Measurements from ENCODE around the gene DNM3.

Gene DNM3

DNA sequence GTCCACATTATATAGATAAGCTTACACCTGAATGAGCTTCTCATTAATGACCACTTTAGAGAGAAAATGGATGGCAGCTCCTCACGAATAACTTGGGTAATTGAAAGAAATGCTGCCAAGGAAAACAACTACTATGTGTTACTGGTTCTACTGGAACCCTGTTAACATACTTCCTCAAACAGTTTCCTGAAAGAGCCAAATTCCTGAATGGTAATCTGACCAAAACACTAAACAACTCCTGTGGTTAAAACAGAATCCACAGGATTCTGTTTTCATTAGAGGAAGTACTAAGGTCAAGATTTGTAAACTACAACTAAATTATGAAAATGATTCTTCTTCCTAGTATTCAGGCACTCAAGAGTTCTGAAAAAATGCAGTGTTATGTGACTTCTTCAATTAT lies 107.2 kb downstream of the DNM3 start:
- ATAC-seq, result no peak
- TF ChIP-seq SNAI2 (CRISPR knock-in tag; IDR thresholded peaks at IDR 0.05) (no peak), TOX (CRISPR knock-in tag; IDR thresholded peaks at IDR 0.05; ENCODE audit: borderline replicate concordance) (no peak), ZNF565 (CRISPR knock-in tag; conservative IDR thresholded peaks at IDR 0.05; ENCODE audit: low read depth) (no peak), ZNF70 (CRISPR knock-in tag; IDR thresholded peaks at IDR 0.05) (no peak)
- TF ChIP-seq, protein P1, sequence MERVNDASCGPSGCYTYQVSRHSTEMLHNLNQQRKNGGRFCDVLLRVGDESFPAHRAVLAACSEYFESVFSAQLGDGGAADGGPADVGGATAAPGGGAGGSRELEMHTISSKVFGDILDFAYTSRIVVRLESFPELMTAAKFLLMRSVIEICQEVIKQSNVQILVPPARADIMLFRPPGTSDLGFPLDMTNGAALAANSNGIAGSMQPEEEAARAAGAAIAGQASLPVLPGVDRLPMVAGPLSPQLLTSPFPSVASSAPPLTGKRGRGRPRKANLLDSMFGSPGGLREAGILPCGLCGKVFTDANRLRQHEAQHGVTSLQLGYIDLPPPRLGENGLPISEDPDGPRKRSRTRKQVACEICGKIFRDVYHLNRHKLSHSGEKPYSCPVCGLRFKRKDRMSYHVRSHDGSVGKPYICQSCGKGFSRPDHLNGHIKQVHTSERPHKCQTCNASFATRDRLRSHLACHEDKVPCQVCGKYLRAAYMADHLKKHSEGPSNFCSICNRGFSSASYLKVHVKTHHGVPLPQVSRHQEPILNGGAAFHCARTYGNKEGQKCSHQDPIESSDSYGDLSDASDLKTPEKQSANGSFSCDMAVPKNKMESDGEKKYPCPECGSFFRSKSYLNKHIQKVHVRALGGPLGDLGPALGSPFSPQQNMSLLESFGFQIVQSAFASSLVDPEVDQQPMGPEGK (CRISPR knock-in tag; IDR thresholded peaks at IDR 0.05; ENCODE audit: borderline replicate concordance), result no peak
- TF ChIP-seq, protein P2, sequence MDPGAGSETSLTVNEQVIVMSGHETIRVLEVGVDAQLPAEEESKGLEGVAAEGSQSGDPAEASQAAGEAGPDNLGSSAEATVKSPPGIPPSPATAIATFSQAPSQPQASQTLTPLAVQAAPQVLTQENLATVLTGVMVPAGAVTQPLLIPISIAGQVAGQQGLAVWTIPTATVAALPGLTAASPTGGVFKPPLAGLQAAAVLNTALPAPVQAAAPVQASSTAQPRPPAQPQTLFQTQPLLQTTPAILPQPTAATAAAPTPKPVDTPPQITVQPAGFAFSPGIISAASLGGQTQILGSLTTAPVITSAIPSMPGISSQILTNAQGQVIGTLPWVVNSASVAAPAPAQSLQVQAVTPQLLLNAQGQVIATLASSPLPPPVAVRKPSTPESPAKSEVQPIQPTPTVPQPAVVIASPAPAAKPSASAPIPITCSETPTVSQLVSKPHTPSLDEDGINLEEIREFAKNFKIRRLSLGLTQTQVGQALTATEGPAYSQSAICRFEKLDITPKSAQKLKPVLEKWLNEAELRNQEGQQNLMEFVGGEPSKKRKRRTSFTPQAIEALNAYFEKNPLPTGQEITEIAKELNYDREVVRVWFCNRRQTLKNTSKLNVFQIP (CRISPR knock-in tag; IDR thresholded peaks at IDR 0.05; ENCODE audit: borderline replicate concordance, low read depth), result no peak

DNA sequence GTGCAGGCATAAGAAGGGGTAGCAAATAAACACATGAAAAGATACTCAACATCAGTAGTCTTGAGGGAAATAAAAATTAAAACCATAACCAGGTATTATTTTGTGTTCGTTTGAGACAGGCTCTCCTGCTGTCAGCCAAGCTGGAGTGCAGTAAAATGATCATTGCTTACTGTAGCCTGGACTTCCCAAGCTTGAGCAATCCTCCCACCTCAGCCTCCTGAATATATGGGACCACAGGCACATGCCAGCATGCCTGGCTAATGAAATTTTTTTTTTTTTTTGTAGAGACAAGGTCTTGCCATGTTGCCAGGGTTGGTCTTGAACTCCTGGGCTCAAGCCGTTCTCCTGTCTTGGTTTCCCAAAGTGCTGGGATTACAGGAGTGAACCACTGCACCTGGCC lies 108.0 kb downstream of the DNM3 start:
- TF ChIP-seq ZNF70 (CRISPR knock-in tag; IDR thresholded peaks at IDR 0.05), result no peak
- TF ChIP-seq, protein P3, sequence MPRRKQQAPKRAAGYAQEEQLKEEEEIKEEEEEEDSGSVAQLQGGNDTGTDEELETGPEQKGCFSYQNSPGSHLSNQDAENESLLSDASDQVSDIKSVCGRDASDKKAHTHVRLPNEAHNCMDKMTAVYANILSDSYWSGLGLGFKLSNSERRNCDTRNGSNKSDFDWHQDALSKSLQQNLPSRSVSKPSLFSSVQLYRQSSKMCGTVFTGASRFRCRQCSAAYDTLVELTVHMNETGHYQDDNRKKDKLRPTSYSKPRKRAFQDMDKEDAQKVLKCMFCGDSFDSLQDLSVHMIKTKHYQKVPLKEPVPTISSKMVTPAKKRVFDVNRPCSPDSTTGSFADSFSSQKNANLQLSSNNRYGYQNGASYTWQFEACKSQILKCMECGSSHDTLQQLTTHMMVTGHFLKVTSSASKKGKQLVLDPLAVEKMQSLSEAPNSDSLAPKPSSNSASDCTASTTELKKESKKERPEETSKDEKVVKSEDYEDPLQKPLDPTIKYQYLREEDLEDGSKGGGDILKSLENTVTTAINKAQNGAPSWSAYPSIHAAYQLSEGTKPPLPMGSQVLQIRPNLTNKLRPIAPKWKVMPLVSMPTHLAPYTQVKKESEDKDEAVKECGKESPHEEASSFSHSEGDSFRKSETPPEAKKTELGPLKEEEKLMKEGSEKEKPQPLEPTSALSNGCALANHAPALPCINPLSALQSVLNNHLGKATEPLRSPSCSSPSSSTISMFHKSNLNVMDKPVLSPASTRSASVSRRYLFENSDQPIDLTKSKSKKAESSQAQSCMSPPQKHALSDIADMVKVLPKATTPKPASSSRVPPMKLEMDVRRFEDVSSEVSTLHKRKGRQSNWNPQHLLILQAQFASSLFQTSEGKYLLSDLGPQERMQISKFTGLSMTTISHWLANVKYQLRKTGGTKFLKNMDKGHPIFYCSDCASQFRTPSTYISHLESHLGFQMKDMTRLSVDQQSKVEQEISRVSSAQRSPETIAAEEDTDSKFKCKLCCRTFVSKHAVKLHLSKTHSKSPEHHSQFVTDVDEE (CRISPR knock-in tag; IDR thresholded peaks at IDR 0.05), result no peak
- TF ChIP-seq ZC3H10 (CRISPR knock-in tag; IDR thresholded peaks at IDR 0.05), result no peak
- ATAC-seq, result no peak

GRCh38 chr1:171953835-171954234 lies 112.5 kb downstream of the DNM3 start:
- ATAC-seq, result no peak
- TF ChIP-seq SNAI2 (CRISPR knock-in tag; IDR thresholded peaks at IDR 0.05) (no peak), ZFP3 (CRISPR knock-in tag; IDR thresholded peaks at IDR 0.05) (no peak), GLIS3 (CRISPR knock-in tag; IDR thresholded peaks at IDR 0.05) (no peak), TOX (CRISPR knock-in tag; IDR thresholded peaks at IDR 0.05; ENCODE audit: borderline replicate concordance) (no peak), ZNF565 (CRISPR knock-in tag; conservative IDR thresholded peaks at IDR 0.05; ENCODE audit: low read depth) (no peak), ARNTL (CRISPR knock-in tag; IDR thresholded peaks at IDR 0.05; ENCODE audit: borderline replicate concordance, low read depth) (no peak)

- no peak for ATAC-seq
- TF ChIP-seq ZNF8 (CRISPR knock-in tag; IDR thresholded peaks at IDR 0.05) (no peak), SNAI2 (CRISPR knock-in tag; IDR thresholded peaks at IDR 0.05) (no peak), OSR1 (CRISPR knock-in tag; IDR thresholded peaks at IDR 0.05) (no peak), ZNF70 (CRISPR knock-in tag; IDR thresholded peaks at IDR 0.05) (no peak), ARNTL (CRISPR knock-in tag; IDR thresholded peaks at IDR 0.05; ENCODE audit: borderline replicate concordance, low read depth) (no peak), BACH2 (CRISPR knock-in tag; IDR thresholded peaks at IDR 0.05; ENCODE audit: borderline replicate concordance) (no peak), GLIS3 (CRISPR knock-in tag; IDR thresholded peaks at IDR 0.05) (no peak), TOX (CRISPR knock-in tag; IDR thresholded peaks at IDR 0.05; ENCODE audit: borderline replicate concordance) (no peak), ZNF565 (CRISPR knock-in tag; conservative IDR thresholded peaks at IDR 0.05; ENCODE audit: low read depth) (no peak), CREB5 (CRISPR knock-in tag; IDR thresholded peaks at IDR 0.05; ENCODE audit: low read depth) (no peak), ZC3H10 (CRISPR knock-in tag; IDR thresholded peaks at IDR 0.05) (no peak), TCF4 (CRISPR knock-in tag; IDR thresholded peaks at IDR 0.05; ENCODE audit: borderline replicate concordance) (no peak), PPARA (CRISPR knock-in tag; IDR thresholded peaks at IDR 0.05; ENCODE audit: borderline replicate concordance) (no peak), ESRRG (CRISPR knock-in tag; IDR thresholded peaks at IDR 0.05) (no peak), ISL1 (CRISPR knock-in tag; IDR thresholded peaks at IDR 0.05) (no peak)
- TF ChIP-seq, protein P1 (CRISPR knock-in tag; IDR thresholded peaks at IDR 0.05; ENCODE audit: borderline replicate concordance), result no peak
- TF ChIP-seq, protein P2 (CRISPR knock-in tag; IDR thresholded peaks at IDR 0.05; ENCODE audit: borderline replicate concordance, low read depth), result no peak
- TF ChIP-seq, protein P3 (CRISPR knock-in tag; IDR thresholded peaks at IDR 0.05), result no peak
These were observed 113.1 kb downstream of the DNM3 start for GRCh38 chr1:171954361-171954760.

Data from SK-N-SH treated with all-trans-retinoic acid at 6 μM for 48 hours (cell line).